Stomach (tissue), 4 donors: ENCODE results near the gene ADAMTSL3.

Source experiments
- CTCF ChIP-seq, 7 experiments: fragments of 450-650 bp in 4 of 7; fragments of 200-600 bp in 3 of 7; sonication (generic) in 3 of 7; IDR thresholded peaks; one replicate each; pipeline ENCODE4 v1.5.1; 2016 to 2019; ENCODE audit warnings: antibody characterized with exemption in 7 of 7, control low read depth in 2 of 7, mild to moderate bottlenecking in 1 of 7
- EP300 ChIP-seq: sonication (generic); formaldehyde crosslinking; IDR thresholded peaks from one replicate; pipeline ENCODE4 v1.6.1; 2017; ENCODE audit warnings: antibody characterized with exemption
- POLR2A ChIP-seq, 4 donors: fragments of 450-650 bp; IDR thresholded peaks; one replicate each; pipeline ENCODE4 v1.6.1; 2016; ENCODE audit warnings: antibody characterized with exemption in 4 of 4, control low read depth in 2 of 4, mild to moderate bottlenecking in 1 of 4, moderate library complexity in 1 of 4
- POLR2AphosphoS5 ChIP-seq, 3 donors: sonication (generic); formaldehyde crosslinking; IDR thresholded peaks; one replicate each; pipeline ENCODE4 v1.6.1; 2016; ENCODE audit warnings: antibody characterized with exemption in 3 of 3

- TF ChIP-seq CTCF (IDR thresholded peaks at IDR 0.05), result no peak
- TF ChIP-seq POLR2A (IDR thresholded peaks at IDR 0.05), result no peak
- TF ChIP-seq POLR2AphosphoS5 (IDR thresholded peaks at IDR 0.05), result no peak
- no peak for TF ChIP-seq EP300
These were observed 11.6 kb downstream of the ADAMTSL3 start for GRCh38 chr15:83665480-83665879.
